HG02840 (cell line): ENCODE data around the gene DCANP1.

Experiments used
- ATAC-seq: cut with Tn5 transposase; IDR thresholded peaks from one replicate; pipeline ENCODE4 v1.9.1; 2021; ENCODE audit warnings: mild to moderate bottlenecking, moderate library complexity, moderate number of reproducible peaks; ENCODE audit not compliant: unreplicated experiment, low FRiP score

Gene DCANP1

DNA sequence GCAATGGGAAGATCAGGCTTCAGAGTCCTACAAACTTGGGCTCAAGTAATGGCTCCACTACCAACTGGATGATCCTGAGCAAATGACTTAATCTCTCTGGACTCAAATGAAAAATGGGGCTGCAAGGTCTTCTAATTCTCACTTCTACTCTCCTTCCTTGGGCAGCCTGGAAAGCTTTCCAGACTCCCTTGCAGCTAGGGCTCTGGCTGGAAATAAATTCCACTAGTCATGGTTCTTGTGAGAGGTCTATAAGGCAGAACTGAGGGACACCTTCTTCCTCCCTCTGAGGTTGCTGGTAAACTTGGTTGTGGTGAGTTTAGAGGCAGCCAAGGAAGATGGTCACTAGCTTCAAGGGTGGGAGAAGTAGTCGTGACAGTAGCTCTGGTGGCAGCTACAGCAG lies 18.6 kb downstream of the DCANP1 start:
- ATAC-seq: no peak

DNA sequence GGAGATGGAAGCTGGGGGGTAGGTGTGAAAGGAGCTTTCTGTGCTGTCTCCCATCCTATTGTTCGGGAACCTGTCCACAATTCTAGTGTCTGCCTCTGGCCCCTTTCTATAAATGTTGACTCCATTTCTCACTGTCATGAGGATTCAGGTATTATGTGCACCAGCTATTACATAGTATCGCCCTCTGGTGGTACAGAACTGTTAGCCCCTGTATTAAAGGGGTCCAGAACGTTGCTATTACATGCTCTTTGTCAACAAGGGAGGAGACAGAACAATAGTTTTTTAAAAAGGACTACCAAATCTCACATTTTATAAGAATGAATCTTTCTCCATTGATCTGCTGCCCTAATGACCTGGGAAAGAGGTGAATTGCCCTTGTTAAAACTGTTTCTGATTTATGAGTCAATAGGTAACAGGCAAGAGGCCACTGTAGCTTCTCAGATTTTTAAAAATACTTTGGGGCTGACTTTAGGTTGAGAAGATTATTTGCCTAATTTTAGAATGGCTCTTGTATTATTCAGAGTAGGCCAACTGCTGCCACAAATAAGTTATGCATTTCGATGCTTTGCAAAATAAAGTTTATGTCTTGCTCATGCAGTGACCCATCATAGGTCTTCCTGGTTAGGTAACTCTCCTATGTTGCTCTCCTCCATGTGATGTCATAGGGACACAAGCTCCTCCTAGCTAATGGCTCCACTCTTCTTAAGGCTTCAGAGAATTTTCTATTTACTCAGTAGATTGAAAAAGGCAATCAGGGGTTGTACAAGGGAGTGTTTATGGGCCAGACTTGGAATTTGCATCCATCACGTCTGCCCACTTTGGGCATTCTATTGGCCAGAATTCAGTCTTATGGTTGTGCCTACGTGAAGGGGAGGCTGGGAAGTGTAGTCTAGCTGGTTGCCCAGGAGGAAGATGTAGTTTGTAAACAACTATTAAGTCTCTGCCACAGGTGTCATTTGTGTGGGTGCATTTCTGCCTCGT lies 20.8 kb downstream of the DCANP1 start:
- peak; percentile 74 for ATAC-seq

- no peak for ATAC-seq
Observed at GRCh38 chr5:135425641-135426040, 21.5 kb downstream of the DCANP1 start.

GRCh38 chr5:135423846-135424168 lies 23.3 kb downstream of the DCANP1 start:
- ATAC-seq: no peak

GRCh38 chr5:135423146-135423845 lies 23.9 kb downstream of the DCANP1 start:
- ATAC-seq: no peak

- ATAC-seq: no peak
Observed at GRCh38 chr5:135422419-135422818, 24.7 kb downstream of the DCANP1 start.

- no peak for ATAC-seq
Observed at GRCh38 chr5:135417083-135417482, 30.1 kb downstream of the DCANP1 start.

DNA sequence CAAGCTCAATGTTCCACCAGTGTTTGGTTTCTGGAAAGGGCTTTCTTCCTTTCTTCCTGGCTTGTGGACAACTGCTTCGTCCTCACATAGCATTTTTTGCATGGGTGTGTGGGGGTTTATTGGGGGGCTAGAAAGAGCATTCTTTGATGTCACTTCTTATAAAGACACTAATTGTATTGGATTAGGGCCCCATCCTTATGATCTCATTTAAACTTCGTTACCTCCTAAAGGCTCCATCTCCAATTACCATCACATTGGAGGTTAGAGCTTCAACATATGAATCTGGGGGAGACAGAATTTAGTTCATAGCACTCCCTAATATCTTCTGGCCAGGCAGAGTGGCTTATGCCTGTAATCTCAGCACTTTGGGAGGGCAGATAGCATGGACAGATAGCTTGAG lies 42.1 kb downstream of the DCANP1 start:
- ATAC-seq: no peak

- no peak for ATAC-seq
Observed at GRCh38 chr5:135402031-135402430, 45.1 kb downstream of the DCANP1 start.

GRCh38 chr5:135400866-135401265 lies 46.3 kb downstream of the DCANP1 start:
- no peak for ATAC-seq

GRCh38 chr5:135399794-135400542 lies 47.2 kb downstream of the DCANP1 start:
- ATAC-seq: no peak

DNA sequence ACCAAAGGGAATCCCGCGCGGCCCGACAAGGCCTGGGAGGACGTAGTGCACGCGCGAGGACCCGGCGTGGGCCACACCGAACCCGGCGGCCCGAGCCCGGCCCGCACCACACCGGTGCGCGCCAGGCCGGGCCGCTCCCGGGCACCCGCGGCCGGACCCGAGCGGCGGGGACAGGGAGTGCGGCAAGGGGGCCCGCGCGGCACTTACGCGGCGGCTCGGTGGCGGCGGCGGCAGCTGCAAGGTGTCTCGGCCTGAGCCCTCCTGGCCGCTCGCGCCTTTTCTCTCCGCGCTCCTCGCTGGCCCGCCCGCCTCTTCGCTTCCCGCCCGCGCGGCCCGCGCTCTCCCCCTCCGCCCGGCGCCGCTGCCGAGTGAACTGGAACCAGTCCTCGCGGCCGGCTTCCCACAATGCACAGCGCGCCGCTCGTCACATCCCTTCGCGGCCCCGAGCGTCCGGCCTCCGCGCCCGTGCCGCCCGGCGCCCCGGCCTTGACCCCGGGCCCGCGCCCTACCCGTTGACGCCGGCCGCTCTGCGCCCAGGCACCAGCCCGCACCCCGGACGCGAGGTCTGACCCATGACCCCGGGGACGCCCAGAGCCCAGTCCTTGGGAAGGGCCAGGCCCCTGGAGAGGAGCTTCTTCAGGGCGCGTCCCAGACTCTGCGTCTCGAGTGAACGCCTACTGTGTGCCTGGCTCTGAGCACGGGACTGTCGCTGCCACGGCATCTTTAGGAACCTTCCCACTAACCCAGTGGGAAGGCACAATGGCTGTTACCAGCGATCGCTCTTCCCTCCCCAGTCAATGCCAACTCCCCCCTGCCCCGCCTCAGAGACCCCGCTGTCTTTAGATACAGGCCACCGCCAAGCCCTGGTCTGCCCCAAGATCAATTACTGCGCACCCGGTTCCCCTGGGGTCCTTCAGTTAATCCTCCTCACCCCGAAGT lies 48.0 kb downstream of the DCANP1 start, which contains the start of gene MACROH2A1:
Gene MACROH2A1 (minus strand): TSS at position 377 of the 939 bp plus-strand sequence. CDS start 10,138 bp downstream, outside the sequence.
- peak; percentile 84 for ATAC-seq

- ATAC-seq: peak; percentile 35
Observed at GRCh38 chr5:135398160-135398854, 48.8 kb downstream of the DCANP1 start.

- ATAC-seq: no peak
Observed at GRCh38 chr5:135397084-135397483, 50.1 kb downstream of the DCANP1 start.

DNA sequence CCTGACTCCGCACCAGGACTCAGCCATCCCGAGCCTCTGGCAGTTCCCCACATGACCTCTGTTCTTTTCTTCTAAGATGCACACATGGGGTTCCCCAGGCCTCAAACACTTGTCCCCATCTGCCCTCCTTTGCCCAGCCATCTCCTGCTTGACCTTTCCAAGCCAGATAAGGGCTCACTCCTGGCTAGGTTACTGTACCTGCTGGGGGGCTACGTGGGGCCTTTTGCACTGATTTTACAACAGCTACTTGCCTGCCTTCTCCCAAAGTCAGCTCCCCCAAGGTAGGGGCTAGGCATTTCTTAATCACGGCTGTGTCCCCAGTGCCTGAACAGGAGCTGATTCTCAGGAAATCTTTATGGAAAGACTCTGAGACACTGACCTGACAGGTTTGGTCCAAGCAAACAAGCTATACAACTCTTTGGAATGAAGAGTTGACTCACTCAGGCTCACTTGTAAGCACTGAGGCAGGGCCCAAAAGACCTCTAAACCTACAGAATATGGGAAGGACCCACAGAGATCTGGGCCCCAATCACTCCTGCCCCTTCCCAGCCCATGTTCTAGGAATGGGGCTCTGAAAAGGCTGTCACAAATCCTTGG lies 50.6 kb downstream of the DCANP1 start:
- no peak for ATAC-seq

DNA sequence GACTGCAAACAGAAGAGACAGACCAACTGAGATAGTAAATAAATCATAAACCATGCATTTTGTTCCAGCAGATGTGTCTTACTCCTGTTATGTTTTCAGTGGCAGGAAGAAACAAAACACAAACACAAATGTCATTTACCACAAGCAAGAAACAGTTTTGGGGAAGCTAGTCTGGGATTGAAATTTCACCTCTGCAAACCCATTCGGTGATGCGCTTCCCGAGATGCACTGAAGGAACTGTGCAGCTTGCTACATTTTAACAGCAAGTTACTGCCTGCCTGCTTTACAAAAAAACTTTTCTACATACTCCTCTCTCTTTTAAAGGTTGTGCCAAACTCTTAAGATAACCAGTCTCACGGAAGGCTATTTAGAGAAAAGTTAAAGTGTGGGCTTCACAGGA lies 51.3 kb downstream of the DCANP1 start:
- no peak for ATAC-seq

DNA sequence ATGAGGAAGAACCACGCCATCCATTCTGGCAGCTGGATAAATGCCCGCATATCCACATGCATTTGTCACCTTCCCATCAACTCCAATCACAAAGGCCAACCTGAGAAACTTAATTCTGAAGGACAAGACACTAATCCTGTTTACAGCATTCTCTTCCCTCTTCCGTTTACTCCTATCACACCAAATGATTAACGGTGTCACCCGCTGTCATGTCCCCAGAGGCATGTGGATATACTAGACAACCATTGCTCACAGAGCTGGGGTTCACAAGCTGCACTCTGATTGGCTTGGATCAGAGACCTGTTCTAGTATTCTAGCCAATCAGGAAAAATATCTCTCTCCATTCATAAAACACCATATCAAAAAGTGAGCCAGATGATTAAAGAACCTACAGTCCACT lies 51.7 kb downstream of the DCANP1 start:
- ATAC-seq: no peak
